SJSA1 (cell line): ENCODE data around the gene ZDHHC14. TPM values are rescaled to one million over a fixed set of nuclear protein-coding genes. Genes with fewer than 3 reads are reported as not detected.
A peak's percentile ranks its signal among the peaks of the same experiment; 100 is the strongest.

Experiments
- DNase-seq, 2 experiments: peaks; one replicate each; pipeline ENCODE4 v3.0.0-alpha.2; 2015 to 2020; ENCODE audit warnings: low spot score in 2 of 2, low read depth in 1 of 2
- H3K27ac ChIP-seq: fragments of 250-450 bp; sonication (Bioruptor Pico); 2 replicates; pipeline ENCODE4 v1.5.1; 2020; ENCODE audit warnings: mild to moderate bottlenecking, moderate library complexity
- H3K27me3 ChIP-seq: fragments of 250-450 bp; sonication (Bioruptor Pico); replicated peaks from 2 replicates; pipeline ENCODE4 v1.5.1; 2020; ENCODE audit warnings: mild to moderate bottlenecking, moderate library complexity
- H3K36me3 ChIP-seq: fragments of 250-450 bp; sonication (Bioruptor Pico); 2 replicates; pipeline ENCODE4 v1.5.1; 2020; ENCODE audit warnings: mild to moderate bottlenecking
- H3K4me1 ChIP-seq: fragments of 250-450 bp; sonication (Bioruptor Pico); replicated peaks from 2 replicates; pipeline ENCODE4 v1.6.1; 2021; ENCODE audit warnings: mild to moderate bottlenecking
- H3K4me3 ChIP-seq: fragments of 250-450 bp; sonication (Bioruptor Pico); 2 replicates; pipeline ENCODE4 v1.5.1; 2020; ENCODE audit warnings: mild to moderate bottlenecking
- H3K9me3 ChIP-seq: fragments of 250-450 bp; sonication (Bioruptor Pico); replicated peaks from 2 replicates; pipeline ENCODE4 v1.5.1; 2020; ENCODE audit warnings: mild to moderate bottlenecking
- total RNA-seq: library from RNA; depleted of rRNA; stranded (reverse); fragments of >200 nt; shearing (Covaris generic); gene quantifications from 2 replicates; pipeline ENCODE4 v1.2.3, GENCODE V29; 2014

ZDHHC14 gene
- total RNA-seq, 1 experiment from 2014 or later: 8.4 TPM

- Histone ChIP-seq H3K4me1 (peaks cover 15% of the 10 kb centered on the region), H3K4me3 (no peak overlapping the region), H3K9me3 (no peaks in the 10 kb centered on the region), H3K36me3 (no peaks in the 10 kb centered on the region), H3K27me3 (no peaks in the 10 kb centered on the region), H3K27ac (no peak overlapping the region)
- DNase-seq: no peak
These were observed 225.5 kb downstream of the ZDHHC14 start for GRCh38 chr6:157606516-157606915.

- DNase-seq: peak in 1 of 2 experiments; percentile 46
- H3K36me3 ChIP-seq: no peaks in the 10 kb centered on the region
- peaks cover 19% of the 10 kb centered on the region for H3K4me1 ChIP-seq
- H3K4me3 ChIP-seq: no peak overlapping the region
- H3K9me3 ChIP-seq: no peaks in the 10 kb centered on the region
- no peaks in the 10 kb centered on the region for H3K27me3 ChIP-seq
- no peak overlapping the region for H3K27ac ChIP-seq
These were observed 226.5 kb downstream of the ZDHHC14 start for GRCh38 chr6:157607317-157608109.

- Histone ChIP-seq H3K27me3 (no peaks in the 10 kb centered on the region), H3K4me1 (peaks cover 28% of the 10 kb centered on the region), H3K27ac (no peak overlapping the region), H3K9me3 (no peaks in the 10 kb centered on the region), H3K36me3 (no peaks in the 10 kb centered on the region), H3K4me3 (no peak overlapping the region)
- no peak for DNase-seq
These were observed 227.5 kb downstream of the ZDHHC14 start for GRCh38 chr6:157608221-157609075.

- peaks cover 35% of the 10 kb centered on the region for H3K4me1 ChIP-seq
- H3K27me3 ChIP-seq: no peaks in the 10 kb centered on the region
- H3K9me3 ChIP-seq: no peaks in the 10 kb centered on the region
- DNase-seq: no peak
- no peak overlapping the region for H3K27ac ChIP-seq
- no peaks in the 10 kb centered on the region for H3K36me3 ChIP-seq
- no peak overlapping the region for H3K4me3 ChIP-seq
These were observed 228.1 kb downstream of the ZDHHC14 start for GRCh38 chr6:157609117-157609516.

- no peak overlapping the region for H3K4me3 ChIP-seq
- no peaks in the 10 kb centered on the region for H3K36me3 ChIP-seq
- peaks cover 38% of the 10 kb centered on the region for H3K4me1 ChIP-seq
- DNase-seq: no peak
- no peak overlapping the region for H3K27ac ChIP-seq
- H3K27me3 ChIP-seq: no peaks in the 10 kb centered on the region
- H3K9me3 ChIP-seq: no peaks in the 10 kb centered on the region
These were observed 228.6 kb downstream of the ZDHHC14 start for GRCh38 chr6:157609556-157609955.

GRCh38 chr6:157610451-157610999 is 229.5 kb downstream of the ZDHHC14 start:
- no peaks in the 10 kb centered on the region for H3K36me3 ChIP-seq

GRCh38 chr6:157611406-157611805 is 230.4 kb downstream of the ZDHHC14 start:
- no peaks in the 10 kb centered on the region for H3K36me3 ChIP-seq
- DNase-seq: no peak
- no peaks in the 10 kb centered on the region for H3K27me3 ChIP-seq
- H3K4me1 ChIP-seq: peaks cover 43% of the 10 kb centered on the region
- H3K27ac ChIP-seq: no peak overlapping the region
- no peaks in the 10 kb centered on the region for H3K9me3 ChIP-seq
- no peak overlapping the region for H3K4me3 ChIP-seq

More at GRCh38 chr6:157610451-157610999, 229.5 kb downstream of the ZDHHC14 start:
- DNase-seq: no peak
- no peaks in the 10 kb centered on the region for H3K27me3 ChIP-seq
- H3K9me3 ChIP-seq: no peaks in the 10 kb centered on the region
- H3K27ac ChIP-seq: no peak overlapping the region
- H3K4me3 ChIP-seq: no peak overlapping the region
- H3K4me1 ChIP-seq: peaks cover 44% of the 10 kb centered on the region

GRCh38 chr6:157613011-157613522 is 232.1 kb downstream of the ZDHHC14 start:
- H3K27ac ChIP-seq: peak overlapping the region; percentile 79
- H3K4me1 ChIP-seq: peaks cover 29% of the 10 kb centered on the region
- H3K9me3 ChIP-seq: no peaks in the 10 kb centered on the region
- DNase-seq: peak in 1 of 2 experiments; percentile 87
- no peaks in the 10 kb centered on the region for H3K36me3 ChIP-seq
- no peaks in the 10 kb centered on the region for H3K27me3 ChIP-seq
- H3K4me3 ChIP-seq: peak overlapping the region; percentile 29

- H3K4me3 ChIP-seq: no peak overlapping the region
- peaks cover 29% of the 10 kb centered on the region for H3K4me1 ChIP-seq
- H3K27ac ChIP-seq: no peak overlapping the region
- H3K36me3 ChIP-seq: no peaks in the 10 kb centered on the region
- H3K27me3 ChIP-seq: no peaks in the 10 kb centered on the region
- no peaks in the 10 kb centered on the region for H3K9me3 ChIP-seq
- DNase-seq: no peak
These were observed 233.1 kb downstream of the ZDHHC14 start for GRCh38 chr6:157614026-157614568.

- H3K4me3 ChIP-seq: no peak overlapping the region
- H3K36me3 ChIP-seq: no peaks in the 10 kb centered on the region
- H3K4me1 ChIP-seq: peaks cover 29% of the 10 kb centered on the region
- H3K27ac ChIP-seq: no peak overlapping the region
- H3K27me3 ChIP-seq: no peaks in the 10 kb centered on the region
- no peaks in the 10 kb centered on the region for H3K9me3 ChIP-seq
- DNase-seq: peak in 1 of 2 experiments; percentile 21
These were observed 234.4 kb downstream of the ZDHHC14 start for GRCh38 chr6:157615420-157615769.

- Histone ChIP-seq H3K27ac (no peak overlapping the region), H3K36me3 (no peaks in the 10 kb centered on the region), H3K4me1 (peaks cover 29% of the 10 kb centered on the region), H3K4me3 (no peak overlapping the region), H3K9me3 (no peaks in the 10 kb centered on the region), H3K27me3 (no peaks in the 10 kb centered on the region)
- DNase-seq: no peak
These were observed 235.0 kb downstream of the ZDHHC14 start for GRCh38 chr6:157615951-157616350.

GRCh38 chr6:157620944-157621343 is 240.0 kb downstream of the ZDHHC14 start:
- no peaks in the 10 kb centered on the region for H3K4me1 ChIP-seq
- H3K9me3 ChIP-seq: no peaks in the 10 kb centered on the region
- no peaks in the 10 kb centered on the region for H3K27me3 ChIP-seq
- H3K27ac ChIP-seq: no peak overlapping the region
- no peaks in the 10 kb centered on the region for H3K36me3 ChIP-seq
- no peak for DNase-seq
- no peak overlapping the region for H3K4me3 ChIP-seq

- H3K27me3 ChIP-seq: no peaks in the 10 kb centered on the region
- no peak overlapping the region for H3K4me3 ChIP-seq
- no peaks in the 10 kb centered on the region for H3K4me1 ChIP-seq
- no peak for DNase-seq
- no peaks in the 10 kb centered on the region for H3K36me3 ChIP-seq
- no peaks in the 10 kb centered on the region for H3K9me3 ChIP-seq
- H3K27ac ChIP-seq: no peak overlapping the region
These were observed 240.4 kb downstream of the ZDHHC14 start for GRCh38 chr6:157621406-157621805.
